Loucy (cell line): ENCODE measurements around the gene CCDC57.

ENCODE experiments used
- H2AFZ ChIP-seq: fragments of 200-600 bp; sonication (generic); 2 replicates; pipeline ENCODE4 v1.6.0; 2016; ENCODE audit warnings: antibody characterized with exemption, mild to moderate bottlenecking, low read length, moderate library complexity
- H3F3A ChIP-seq: fragments of 200-600 bp; 2 replicates; pipeline ENCODE4 v1.6.0; 2016; ENCODE audit warnings: antibody characterized with exemption, low read depth, mild to moderate bottlenecking
- H3K27me3 ChIP-seq: fragments of 200-600 bp; sonication (generic); 2 replicates; pipeline ENCODE4 v1.6.1; 2014; ENCODE audit warnings: low read length, mild to moderate bottlenecking; ENCODE audit not compliant: insufficient read depth, poor library complexity, severe bottlenecking
- H3K36me3 ChIP-seq: fragments of 200-600 bp; sonication (generic); 2 replicates; pipeline ENCODE4 v1.6.1; 2016; ENCODE audit warnings: low read length; ENCODE audit not compliant: insufficient read depth
- H3K4me1 ChIP-seq: fragments of 200-600 bp; sonication (generic); 2 replicates; pipeline ENCODE4 v1.5.1; 2014; ENCODE audit warnings: low read length, mild to moderate bottlenecking; ENCODE audit not compliant: insufficient read depth, poor library complexity, severe bottlenecking
- H3K4me2 ChIP-seq: fragments of 200-600 bp; sonication (generic); 2 replicates; pipeline ENCODE4 v1.6.0; 2014; ENCODE audit warnings: antibody characterized with exemption, low read length, low read depth, mild to moderate bottlenecking; ENCODE audit not compliant: poor library complexity, severe bottlenecking
- H3K4me3 ChIP-seq: fragments of 200-600 bp; sonication (generic); 2 replicates; pipeline ENCODE4 v1.5.1; 2014; ENCODE audit warnings: low read length, mild to moderate bottlenecking, mixed read lengths; ENCODE audit not compliant: poor library complexity, severe bottlenecking
- H3K79me2 ChIP-seq: fragments of 200-600 bp; sonication (generic); 2 replicates; pipeline ENCODE4 v1.6.1; 2014; ENCODE audit warnings: low read length; ENCODE audit not compliant: insufficient read depth
- H3K9ac ChIP-seq: fragments of 200-600 bp; sonication (generic); 2 replicates; pipeline ENCODE4 v1.6.0; 2014; ENCODE audit warnings: mild to moderate bottlenecking, low read depth, low read length, moderate library complexity; ENCODE audit not compliant: poor library complexity, severe bottlenecking
- H3K9me2 ChIP-seq: fragments of 200-600 bp; sonication (generic); replicated peaks from 2 replicates; pipeline ENCODE4 v1.6.1; 2016; ENCODE audit warnings: low read depth, low read length, mixed read lengths
- H3K9me3 ChIP-seq: fragments of 200-600 bp; sonication (generic); 2 replicates; pipeline ENCODE4 v1.6.1; 2014; ENCODE audit warnings: mild to moderate bottlenecking, antibody characterized with exemption, low read length, low read depth; ENCODE audit not compliant: insufficient read depth
- H4K20me1 ChIP-seq: fragments of 200-600 bp; sonication (generic); 2 replicates; pipeline ENCODE4 v1.6.0; 2014; ENCODE audit warnings: antibody characterized with exemption, low read length, mild to moderate bottlenecking; ENCODE audit not compliant: insufficient read depth, poor library complexity, severe bottlenecking
- CTCF ChIP-seq: fragments of 200-600 bp; sonication (generic); conservative IDR thresholded peaks from 2 replicates; pipeline ENCODE4 v1.5.1; 2014; ENCODE audit warnings: mild to moderate bottlenecking, antibody characterized with exemption, low read length
- EZH2phosphoT487 ChIP-seq: fragments of 200-600 bp; IDR thresholded peaks from 2 replicates; pipeline ENCODE4 v1.6.1; 2018; ENCODE audit warnings: antibody characterized with exemption, mild to moderate bottlenecking, moderate library complexity, borderline replicate concordance

CCDC57 gene

GRCh38 chr17:82095777-82096708 lies 116.6 kb downstream of the CCDC57 start:
- H3K27me3 ChIP-seq = no peaks in the 10 kb centered on the region
- peak overlapping the region; percentile 93 for H3K9ac ChIP-seq
- peak overlapping the region; percentile 96 for H3K4me2 ChIP-seq
- no peaks in the 10 kb centered on the region for H3F3A ChIP-seq
- peak overlapping the region; percentile 86 for H3K4me3 ChIP-seq
- H3K9me3 ChIP-seq = no peaks in the 10 kb centered on the region
- H3K4me1 ChIP-seq = peaks cover 24% of the 10 kb centered on the region
- H3K9me2 ChIP-seq = no peaks in the 10 kb centered on the region
- H3K36me3 ChIP-seq = peaks cover 42% of the 10 kb centered on the region; the same call in 1 of the 2 replicates
- peaks cover 56% of the 10 kb centered on the region for H4K20me1 ChIP-seq
- no peak overlapping the region for H2AFZ ChIP-seq
- TF ChIP-seq CTCF = no peak
- no peak for TF ChIP-seq EZH2phosphoT487
- peaks cover 81% of the 10 kb centered on the region for H3K79me2 ChIP-seq

- H3K9me3 ChIP-seq = no peaks in the 10 kb centered on the region
- TF ChIP-seq EZH2phosphoT487 (no peak), CTCF (no peak)
- peaks cover 65% of the 10 kb centered on the region for H4K20me1 ChIP-seq
- no peaks in the 10 kb centered on the region for H3K27me3 ChIP-seq
- no peaks in the 10 kb centered on the region for H3K9me2 ChIP-seq
- peak overlapping the region; percentile 86 for H3K4me3 ChIP-seq
- H3K79me2 ChIP-seq = peaks cover 80% of the 10 kb centered on the region
- H3K4me2 ChIP-seq = peak overlapping the region; percentile 96
- H3K9ac ChIP-seq = peak overlapping the region; percentile 93
- H3K4me1 ChIP-seq = peaks cover 24% of the 10 kb centered on the region
- no peaks in the 10 kb centered on the region for H3F3A ChIP-seq
- H3K36me3 ChIP-seq = peaks cover 51% of the 10 kb centered on the region; the same call in 1 of the 2 replicates
- H2AFZ ChIP-seq = no peak overlapping the region
Measured at GRCh38 chr17:82094931-82095776, 117.5 kb downstream of the CCDC57 start.

- Histone ChIP-seq H3F3A (no peaks in the 10 kb centered on the region), H3K9me2 (no peaks in the 10 kb centered on the region), H3K9me3 (no peaks in the 10 kb centered on the region), H3K79me2 (peaks cover 76% of the 10 kb centered on the region), H4K20me1 (peaks cover 76% of the 10 kb centered on the region), H3K36me3 (peaks cover 71% of the 10 kb centered on the region; the same call in 1 of the 2 replicates), H3K4me2 (no peak overlapping the region), H3K9ac (no peak overlapping the region), H3K27me3 (no peaks in the 10 kb centered on the region), H2AFZ (no peak overlapping the region), H3K4me3 (no peak overlapping the region), H3K4me1 (peaks cover 13% of the 10 kb centered on the region)
- TF ChIP-seq EZH2phosphoT487 = no peak
- no peak for TF ChIP-seq CTCF
Measured at GRCh38 chr17:82092995-82093751, 119.5 kb downstream of the CCDC57 start.
